IPS DF 19.7 (cell line): ENCODE data around the gene CXCR5.

Experiments
- DNase-seq: peaks from one replicate; pipeline ENCODE4 v3.0.0-alpha.2; 2013; ENCODE audit warnings: low read depth, low spot score

Gene CXCR5

DNA sequence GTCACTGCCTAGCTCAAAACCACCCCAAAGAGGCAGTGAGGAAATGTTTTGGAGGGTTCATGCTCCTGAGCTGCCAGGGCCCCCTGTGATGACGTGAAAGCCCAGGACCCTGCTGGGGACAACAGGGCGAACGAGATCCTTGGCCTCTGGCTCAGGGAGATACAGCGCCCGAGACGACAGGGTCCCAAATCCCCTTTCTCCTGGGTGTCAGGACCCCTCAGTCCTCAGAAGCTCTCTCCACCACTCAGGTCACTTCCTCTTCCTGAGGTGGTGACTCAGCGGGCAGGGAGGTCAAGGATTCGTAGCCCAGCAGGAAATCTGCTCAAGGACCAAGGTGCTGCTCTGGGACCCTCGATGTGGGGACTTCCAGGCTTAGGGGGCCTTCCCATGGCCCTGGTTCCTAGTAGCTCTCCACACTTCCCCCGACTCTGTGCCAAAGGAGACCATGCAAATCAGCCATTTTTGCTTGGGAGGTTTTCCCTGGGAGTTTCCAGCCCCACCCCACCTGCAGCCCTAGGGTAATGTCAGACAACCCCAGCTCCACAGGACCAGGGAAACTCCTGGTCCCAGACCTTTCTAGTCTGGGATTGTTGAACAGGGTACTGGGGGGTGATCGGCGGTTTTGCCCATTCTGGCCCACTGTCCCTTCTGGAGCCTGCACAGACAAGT is 29.2 kb downstream of the CXCR5 start:
- DNase-seq = no peak

DNA sequence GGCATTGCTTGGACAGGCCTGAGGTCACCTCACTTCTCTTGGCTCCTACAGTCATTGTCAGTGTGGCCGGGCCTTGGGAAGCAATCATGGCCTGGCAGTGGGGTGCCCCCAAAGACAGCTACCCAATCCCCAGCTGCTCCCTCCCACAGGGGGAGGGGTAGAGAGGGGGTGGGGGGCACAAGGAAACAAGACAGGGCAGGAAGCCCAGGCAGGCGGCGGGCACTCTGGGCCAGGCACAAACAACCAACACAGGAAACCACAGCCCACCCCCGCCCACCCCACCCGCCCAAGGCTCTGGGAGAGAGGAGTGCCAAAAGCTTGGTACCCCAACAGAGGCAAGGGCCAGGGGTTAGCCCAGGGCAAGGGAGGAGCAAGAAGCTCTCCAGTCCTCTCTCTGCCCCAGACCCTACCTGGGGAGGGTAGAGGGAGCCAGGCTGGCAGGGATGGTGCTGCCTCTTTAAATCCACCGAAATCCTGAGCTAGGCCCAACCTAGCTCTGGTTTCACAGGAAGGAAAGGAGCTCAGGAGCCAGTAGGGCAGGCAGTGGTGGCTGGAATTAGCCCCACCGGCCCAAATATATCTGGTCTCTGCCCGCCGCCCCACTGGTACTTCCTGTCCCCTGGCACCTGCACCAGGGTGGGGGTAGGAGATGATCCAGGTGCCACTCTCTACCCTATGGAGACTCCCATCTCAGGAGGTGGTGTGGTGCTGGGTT is 29.9 kb downstream of the CXCR5 start:
- no peak for DNase-seq

DNA sequence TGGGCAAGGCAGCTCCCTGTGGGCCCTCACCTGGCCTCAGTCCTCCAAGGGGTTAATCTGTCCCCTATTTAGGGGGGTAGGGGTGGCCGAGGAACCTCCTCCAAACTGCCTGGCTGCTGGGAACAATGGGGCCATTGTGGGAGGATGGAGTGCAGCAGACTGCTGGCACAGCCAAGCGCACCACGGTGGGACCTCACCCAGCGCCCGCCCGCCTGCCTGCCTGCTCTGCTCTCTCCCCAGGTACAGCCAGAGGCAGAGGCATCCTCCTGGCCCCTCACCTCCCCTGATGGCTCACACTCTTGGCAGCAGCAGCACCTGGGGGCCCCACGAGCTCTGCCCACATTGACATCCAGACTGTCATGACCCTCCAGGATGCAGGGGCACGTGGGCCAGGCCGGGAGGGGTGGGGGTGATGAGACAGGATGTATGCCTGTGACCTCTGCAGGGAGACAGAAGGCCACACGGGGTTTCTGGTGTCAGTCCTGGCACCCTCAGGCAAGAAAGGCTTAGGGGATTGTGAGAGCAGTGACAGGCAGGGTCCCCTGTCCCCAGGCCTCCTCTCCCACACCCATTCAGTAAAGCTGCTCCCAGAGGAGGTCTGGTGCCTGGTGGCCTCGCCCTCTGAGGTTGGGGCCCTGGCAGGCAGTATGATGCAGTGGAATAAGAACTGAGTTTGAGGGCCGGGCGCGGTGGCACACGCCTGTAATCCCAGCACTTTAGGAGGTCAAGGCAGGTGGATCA is 30.7 kb downstream of the CXCR5 start:
- no peak for DNase-seq

DNA sequence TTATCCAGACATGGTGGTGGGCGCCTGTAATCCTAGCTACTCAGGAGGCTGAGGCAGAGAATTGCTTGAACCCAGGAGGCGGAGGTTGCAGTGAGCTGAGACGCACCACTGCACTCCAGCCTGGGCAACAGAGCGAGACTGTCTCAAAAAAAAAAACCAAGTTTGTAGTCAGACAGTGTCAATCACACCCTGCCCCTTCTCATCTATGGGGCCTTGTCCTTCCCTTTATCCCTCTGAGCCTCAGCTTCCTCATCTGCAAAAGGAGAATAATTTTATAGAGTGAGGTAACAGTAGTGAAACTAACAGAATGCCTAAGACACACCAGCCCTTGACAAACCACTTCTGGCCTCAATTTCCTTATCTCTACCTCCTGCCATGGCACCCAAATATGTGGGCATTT is 31.3 kb downstream of the CXCR5 start:
- no peak for DNase-seq

DNA sequence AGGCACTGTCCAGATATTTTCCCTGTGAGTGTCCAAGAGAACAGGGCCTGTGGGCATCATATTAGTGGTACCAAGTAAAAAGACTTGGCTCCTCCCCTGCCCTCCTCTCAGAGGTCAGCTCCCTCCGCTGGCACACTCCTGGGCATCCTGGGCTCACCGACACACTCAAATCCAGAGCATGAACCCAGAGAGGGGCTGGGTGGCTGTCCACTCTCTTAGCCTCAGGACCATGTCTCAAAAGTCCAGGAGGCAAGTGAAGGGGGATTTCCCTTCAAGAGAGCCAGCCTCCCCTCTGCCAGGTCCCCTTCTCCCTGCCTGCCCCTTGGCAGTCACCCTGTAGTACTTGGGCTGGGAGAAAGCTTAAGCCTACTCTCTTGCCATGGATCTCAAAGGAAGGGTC is 31.7 kb downstream of the CXCR5 start:
- DNase-seq = no peak

DNA sequence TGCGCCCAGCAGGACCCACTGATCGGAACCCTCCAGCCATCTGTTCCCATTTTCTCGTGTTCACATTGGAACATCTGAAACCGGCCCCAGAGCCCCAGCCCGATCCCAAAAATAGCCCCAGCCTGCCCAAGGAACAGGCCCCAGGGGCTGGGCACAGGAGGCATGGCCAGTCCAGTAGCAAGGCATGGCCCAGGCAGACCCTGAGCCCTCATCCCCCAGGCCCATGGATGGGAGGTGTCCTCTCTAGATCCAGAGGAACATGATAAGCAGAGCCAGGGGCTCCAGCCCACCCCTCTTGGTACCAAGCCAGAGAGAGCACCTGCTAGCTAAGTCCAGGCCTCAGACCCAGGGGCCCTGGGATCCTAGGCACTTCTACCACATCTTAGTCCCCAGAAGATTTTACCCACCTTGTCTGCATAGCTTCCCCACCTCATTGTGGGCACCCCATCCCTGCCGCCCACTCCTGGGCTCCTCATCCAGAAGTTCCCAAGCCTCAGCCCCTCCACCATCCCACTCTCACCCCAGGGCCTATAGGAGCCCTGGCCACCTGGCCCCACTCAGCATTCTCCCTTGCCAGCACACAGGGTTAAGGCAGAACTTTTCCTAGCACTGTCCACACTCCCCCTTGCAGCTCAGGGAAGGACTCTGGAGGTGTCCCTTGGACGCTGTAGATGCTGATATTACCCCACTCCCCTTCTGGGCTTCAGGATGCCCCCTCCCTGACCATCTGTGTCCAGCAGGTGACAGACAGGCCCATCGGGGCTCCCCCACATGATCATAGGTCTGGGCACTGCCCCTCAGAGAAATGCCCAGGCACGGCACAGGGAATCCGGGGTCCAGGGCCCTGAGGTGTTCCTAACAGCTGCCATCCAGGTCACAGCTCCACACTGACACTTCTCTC is 32.5 kb downstream of the CXCR5 start:
- DNase-seq = no peak

DNA sequence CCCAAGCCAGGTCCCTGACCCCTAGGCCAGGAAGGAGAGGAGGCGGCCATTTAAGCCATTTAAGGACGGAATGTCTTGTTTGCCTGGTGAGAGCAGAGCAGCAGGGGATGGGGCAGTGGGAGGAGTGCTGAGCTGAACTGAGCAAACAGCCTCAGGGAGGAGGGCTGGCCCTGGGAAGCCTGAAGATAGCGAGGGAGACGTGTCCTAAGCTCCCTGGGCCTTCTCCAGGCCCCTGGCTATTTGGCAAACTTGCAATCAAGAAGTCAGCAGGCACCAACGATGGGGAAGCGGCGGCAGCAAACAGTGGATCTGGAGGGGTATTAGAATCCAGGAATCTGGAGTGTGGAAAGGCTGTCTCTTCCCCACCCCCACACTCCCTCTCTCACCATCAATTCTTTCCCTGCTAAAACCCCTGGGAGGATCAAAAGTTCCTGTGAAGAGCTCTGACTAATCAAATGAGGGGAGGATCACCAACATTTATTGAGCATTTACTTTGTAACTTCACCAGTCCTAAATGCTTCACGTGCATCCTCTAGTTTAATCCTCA is 33.2 kb downstream of the CXCR5 start:
- DNase-seq = no peak

DNA sequence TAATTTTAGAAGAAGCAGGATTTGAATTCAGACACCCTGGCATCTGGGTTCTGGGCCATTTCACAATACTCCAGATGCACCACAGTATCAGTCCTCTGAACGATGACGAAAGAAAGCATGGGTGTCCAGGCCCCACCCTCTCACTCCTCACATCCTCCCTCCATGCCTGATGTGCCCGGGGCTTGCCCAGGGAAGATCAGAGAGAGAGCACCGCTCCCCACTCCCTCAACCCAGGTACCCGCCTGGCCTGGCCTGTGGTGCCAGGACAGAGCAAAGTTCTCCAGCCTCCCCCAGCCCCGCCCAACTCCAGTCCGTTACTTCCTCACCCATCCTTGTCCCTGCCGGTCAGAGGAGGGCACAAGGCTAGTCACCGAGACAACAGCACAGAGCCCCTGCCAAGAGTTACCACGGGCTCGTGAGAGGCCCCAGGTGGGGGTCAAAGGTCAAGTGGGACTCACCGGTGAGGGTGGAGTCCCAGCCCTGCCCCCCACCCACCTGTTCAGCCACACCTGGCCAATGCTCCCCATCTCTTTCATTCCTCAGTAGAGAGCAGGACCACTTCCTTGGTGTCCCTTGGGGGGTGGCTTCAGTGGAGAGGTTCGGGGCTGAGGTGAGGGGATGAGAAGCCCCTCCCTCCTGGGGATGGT is 33.9 kb downstream of the CXCR5 start:
- no peak for DNase-seq

DNA sequence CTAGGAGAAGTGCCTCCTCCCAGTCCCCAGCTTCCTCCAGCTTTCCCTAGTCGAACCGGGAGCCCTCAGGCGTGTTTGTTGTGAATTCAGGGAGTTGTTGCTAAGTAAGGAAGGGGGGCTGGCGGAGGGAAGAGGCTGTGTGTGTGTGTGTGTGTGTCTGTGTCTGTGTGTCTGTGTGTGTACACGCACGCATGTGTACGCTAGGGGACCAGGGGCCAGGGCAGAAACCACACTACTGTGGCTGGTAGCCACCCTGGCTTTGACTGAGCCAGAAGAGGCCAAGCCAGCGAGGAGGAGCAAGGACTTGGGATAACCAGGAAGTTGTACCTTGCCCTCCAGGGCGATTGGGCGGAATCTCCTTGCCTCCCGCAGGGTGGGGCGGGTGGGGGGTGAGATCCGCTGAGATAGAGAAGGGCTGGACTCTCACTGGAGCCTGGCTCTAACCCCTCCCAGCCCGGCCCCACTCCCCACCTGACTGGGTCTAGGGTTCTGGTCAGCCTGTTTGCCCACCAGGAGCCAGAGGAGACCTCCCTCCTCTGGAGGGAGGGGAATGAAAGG is 34.5 kb downstream of the CXCR5 start:
- DNase-seq = no peak

DNA sequence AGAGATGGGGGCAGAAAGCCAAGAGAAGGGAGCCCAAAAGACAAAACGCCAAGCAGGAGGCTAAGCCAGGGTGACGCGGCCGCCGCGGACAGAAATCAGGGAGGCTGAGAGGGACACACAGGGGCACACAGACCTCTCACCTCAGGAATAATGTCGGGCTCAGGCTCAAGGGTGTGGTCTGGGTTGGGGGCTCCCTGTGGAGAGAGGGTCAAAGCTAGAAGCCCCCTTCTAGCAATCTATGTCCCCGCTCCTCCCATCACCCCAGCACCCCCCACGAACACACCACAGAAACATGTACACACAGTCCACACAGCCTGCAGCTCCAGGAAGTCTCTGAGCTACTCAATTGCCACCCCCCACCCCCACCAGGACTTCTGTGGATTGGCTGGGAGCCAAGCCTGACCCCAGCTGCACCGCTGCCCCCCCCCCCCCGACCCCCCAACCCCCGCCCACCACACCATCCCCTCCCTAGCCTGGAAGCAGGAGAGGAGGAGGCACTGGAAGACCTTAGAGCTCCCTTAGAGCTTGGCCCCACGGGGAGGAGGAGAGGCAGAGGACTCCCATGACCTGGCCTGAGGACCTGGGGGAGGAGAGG is 35.1 kb downstream of the CXCR5 start:
- DNase-seq = no peak

DNA sequence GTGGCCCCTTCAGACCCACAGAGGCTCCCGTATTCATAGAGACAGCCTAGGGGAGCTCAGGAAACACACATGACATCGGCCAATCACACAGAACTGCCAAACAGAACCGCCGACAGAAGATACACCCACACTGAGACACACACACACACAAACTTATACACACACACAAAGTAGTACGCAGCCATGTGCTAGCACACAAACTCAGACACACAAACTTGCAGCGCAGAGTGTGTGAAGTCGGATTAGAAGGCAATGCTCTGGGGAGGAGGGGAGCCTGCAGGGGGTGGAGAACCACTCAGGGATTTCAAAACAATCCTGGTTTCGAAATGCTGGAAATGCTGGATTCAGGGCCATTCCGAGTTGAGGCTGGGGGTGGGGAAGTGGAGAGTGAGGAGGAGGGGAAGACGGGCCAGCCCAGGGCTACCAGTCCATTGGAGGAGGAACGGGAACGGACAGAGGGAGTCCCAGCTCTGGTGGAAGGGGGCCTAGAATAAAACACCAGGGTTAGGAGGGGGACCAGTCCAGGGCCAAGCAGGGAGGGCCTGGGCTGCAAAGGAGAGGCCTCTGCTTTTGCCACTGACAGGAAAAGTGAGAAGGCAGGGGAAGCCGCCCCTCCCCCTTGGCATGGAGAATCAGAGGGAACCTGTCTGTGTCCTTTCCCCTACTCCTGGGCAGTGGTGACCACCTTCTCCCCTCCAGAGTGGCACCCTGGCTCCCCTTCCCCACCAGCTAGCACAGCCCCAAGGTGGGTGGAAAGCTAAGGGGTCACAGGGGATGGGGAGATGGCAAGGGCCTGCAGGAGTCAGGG is 37.6 kb downstream of the CXCR5 start:
- DNase-seq = no peak

DNA sequence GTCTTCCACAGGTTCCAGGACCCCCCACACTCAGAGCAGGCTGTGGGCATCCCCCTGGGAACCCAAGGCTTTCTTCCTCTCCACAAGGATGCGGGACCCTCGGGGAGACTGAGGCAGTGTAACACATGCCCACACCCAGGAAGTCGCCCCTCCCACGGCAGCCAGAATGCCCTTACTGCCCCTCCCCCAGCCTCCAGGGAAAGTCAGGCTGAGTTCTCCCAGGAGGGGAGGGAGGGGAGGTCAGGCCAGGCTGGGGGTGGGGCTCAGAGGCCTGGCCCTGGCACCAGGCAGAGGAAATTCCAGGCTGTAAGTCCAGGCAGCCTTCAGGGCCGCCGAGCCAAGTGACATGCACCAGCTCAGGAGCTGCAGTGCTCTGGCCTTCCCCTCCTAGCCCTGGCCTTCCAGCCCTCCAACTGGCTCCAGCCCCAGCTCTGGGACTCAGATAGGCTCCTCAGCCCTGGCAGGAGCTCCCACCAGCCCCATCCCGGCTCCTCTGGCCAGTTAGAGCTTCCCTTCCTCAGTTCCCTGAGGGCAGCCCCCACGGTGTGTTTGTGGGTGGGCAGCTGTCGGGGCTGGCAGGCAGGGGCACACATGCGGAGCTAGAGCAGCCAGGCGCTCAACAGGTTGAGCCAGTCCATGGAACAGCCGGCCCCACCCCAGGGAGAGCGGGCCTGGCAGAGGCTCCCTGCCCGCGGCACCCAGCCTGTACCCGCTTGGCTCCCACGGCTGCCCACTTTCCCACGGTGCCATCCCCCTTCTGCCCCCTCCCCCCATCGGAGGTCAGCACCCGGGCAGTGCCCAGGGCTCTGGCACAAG is 38.4 kb downstream of the CXCR5 start:
- no peak for DNase-seq

DNA sequence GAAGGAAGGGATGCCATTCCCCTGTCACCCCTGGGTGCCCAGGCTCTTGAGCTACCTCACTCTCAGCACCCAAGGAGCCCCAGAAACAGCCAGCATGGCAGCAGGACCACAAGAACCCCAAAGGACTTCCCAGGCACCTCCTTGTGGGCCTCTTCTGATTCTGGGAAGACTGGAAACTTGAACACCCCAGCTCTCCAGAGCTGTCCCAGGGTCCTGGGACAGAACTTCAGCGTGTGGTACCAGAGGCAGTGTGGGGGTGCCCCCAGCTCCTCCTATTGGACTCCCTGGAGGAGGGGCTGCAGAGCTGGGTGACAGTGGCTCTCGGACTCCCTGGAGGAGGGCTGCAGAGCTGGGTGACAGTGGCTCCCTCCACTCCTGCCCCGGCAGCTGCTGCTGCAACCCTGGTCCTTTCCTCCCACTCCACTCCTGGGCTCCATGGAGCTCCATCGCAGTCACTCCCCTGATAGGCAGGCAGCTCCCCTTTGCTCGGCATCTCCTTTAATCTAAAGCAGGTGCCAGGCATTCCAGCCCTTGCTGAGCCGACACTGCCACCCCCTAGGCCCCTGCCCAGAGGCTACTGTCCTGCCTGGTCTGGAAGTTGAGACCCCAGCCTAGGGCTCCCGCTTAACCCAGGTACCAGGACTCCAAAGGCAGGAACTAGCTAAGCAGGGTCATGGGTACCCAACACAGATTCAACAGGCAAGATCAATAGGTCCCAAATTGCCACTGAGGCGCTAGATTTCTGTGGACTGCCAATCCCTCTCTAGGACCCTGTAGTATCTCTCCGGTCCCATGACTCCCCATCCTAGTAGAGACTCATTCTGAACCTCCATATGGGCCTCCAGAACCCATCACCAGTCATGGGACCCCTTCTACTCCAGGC is 39.3 kb downstream of the CXCR5 start:
- no peak for DNase-seq

DNA sequence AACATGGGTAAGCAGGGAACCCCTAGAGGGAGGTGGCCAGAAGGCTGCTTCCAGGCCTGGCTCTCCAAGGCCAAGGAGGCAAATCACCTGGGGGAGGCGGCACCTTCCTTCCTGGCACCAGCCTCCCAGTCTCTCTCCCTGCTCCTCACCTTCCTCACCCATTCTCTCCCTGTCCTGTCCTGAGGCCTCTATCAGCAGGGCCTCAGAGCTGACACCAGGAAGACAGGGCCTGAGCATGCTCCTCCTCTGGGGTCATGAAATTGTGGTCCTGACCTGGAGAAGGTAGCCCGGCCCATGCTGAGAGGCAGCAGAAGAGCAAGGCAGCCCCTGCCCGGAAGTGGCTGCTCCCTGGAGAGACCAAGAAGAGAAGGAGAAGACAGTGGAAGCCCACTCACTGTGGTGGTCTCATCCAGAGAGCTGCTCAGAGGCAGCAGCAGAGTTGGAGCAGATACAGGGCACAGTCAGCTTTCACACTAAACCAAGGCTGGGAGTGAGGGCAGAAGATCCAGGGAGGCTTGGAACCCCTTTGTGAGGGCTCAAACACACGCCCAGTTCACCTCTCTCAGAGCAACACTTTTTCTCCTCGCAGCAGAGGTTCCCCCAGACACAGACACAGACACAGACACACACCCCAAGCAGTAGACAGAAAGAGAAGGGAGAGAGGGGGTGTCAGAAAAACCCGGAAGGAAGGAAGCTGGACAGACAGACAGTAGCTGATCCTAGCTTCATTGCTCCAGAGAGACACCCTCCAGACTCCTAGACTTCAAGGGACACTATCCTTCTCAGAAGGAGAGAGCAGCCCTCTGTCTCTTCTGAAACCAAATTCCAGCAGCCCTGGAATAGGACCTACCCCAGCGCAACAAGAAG is 40.3 kb downstream of the CXCR5 start:
- DNase-seq = no peak

DNA sequence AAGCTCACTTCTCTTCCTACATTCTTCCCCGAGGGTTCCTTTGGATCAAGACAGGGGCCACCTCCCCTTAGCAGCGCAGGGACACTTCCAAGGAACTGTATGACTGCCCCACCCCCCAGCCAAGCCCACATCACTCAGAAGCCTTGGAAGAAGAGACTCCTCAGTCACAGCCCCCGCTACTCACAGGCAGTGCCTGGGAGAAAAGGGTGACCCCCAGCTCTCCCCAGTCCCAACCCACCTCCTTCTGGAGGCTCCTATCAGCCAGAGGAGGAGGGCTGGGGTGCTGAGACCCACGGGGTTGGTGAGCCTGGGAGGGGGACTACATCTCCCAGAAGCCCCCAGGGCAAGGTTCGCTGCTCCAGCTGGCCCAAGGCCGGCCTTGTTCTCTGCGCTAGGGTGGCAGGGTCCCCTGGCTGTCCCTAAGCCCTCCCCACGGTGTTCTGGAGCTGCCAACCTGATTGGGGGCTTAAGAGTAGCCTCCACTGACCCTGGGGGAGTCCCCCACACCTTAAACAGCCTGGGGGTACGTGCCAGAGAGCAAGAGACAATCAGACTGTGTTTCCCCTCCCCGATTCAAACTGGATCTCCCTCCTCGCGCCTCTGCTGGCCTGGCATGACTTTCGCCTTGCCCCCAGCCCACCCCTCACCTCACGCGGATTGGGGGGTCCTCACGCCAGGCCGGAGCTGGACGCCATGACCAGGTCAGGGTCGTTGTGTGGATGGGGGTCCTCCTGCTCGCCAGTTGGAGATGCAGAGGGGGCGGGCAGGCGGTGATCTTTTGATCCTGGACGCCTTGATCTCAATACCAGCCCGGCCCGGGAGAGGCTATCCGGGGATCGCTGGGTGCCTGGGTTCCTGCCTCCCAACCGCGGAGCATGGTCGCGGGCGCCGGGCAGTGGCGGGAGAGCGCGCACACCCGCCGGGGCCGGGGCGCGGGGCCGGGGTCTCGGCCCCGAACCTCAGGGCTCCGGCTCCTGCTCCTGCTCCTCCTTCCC is 41.2 kb downstream of the CXCR5 start:
- DNase-seq = no peak
